Measurements from ENCODE around the gene JMJD1C. TPM values are rescaled to one million over a fixed set of nuclear protein-coding genes. Genes with fewer than 3 reads are reported as not detected.
A peak's percentile ranks its signal among the peaks of the same experiment; 100 is the strongest.

JMJD1C gene
- total RNA-seq, 1 experiment from 2014 or later: 67.6 TPM

DNA sequence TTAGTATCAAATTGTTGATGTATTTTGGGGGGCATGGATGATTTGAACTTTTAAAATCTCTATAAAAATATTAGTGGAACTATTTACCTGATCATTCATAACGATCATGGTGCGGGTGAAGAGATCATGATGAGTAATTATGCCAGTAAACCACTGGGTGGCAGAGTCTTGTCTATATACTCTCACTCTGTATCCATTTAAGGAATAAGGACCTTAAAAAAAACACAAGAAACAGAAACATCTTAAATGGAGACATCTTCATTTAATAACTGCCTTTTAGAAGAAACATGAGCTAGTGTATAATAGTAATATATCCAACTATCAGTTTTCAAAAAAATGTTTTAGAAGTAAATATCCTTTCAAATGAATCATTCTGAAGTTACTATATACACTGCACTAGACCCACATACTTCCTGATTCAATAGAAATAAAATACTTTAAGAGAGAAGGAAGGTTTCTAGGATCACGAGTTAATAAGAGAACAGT is 248.6 kb downstream of the JMJD1C start:
- Mint-ChIP-seq H3K9me3 (ENCODE audit: low read depth, unreplicated experiment) (no peaks in the 10 kb centered on the region), H3K27me3 (ENCODE audit: unreplicated experiment) (no peaks in the 10 kb centered on the region), H3K4me1 (ENCODE audit: low read depth, unreplicated experiment) (peaks cover 53% of the 10 kb centered on the region), H3K27ac (ENCODE audit: unreplicated experiment) (no peak overlapping the region), H3K36me3 (ENCODE audit: insufficient read depth, unreplicated experiment) (peaks cover 40% of the 10 kb centered on the region), H3K4me3 (ENCODE audit: low read depth, unreplicated experiment) (no peak overlapping the region)
- intact Hi-C loops (cut with micrococcal nuclease; ENCODE audit: unreplicated experiment): loop anchor here (1.0 to 5.0 kb wide), 4 partner anchors 52 to 503 kb away; no protein-coding TSS in a partner anchor
- CTCF ChIA-PET: interaction anchor here (0.9 to 1.4 kb wide), 3 partner anchors 51 to 503 kb away, joined by 3 to 8 read pairs (median 3); no protein-coding TSS in a partner anchor
- BruUV-seq (replicated peaks): no TSS peak
- TF ChIP-seq, protein P1, sequence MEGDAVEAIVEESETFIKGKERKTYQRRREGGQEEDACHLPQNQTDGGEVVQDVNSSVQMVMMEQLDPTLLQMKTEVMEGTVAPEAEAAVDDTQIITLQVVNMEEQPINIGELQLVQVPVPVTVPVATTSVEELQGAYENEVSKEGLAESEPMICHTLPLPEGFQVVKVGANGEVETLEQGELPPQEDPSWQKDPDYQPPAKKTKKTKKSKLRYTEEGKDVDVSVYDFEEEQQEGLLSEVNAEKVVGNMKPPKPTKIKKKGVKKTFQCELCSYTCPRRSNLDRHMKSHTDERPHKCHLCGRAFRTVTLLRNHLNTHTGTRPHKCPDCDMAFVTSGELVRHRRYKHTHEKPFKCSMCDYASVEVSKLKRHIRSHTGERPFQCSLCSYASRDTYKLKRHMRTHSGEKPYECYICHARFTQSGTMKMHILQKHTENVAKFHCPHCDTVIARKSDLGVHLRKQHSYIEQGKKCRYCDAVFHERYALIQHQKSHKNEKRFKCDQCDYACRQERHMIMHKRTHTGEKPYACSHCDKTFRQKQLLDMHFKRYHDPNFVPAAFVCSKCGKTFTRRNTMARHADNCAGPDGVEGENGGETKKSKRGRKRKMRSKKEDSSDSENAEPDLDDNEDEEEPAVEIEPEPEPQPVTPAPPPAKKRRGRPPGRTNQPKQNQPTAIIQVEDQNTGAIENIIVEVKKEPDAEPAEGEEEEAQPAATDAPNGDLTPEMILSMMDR (IDR thresholded peaks at IDR 0.05; ENCODE audit: unreplicated experiment): peak; percentile 49
- peak; percentile 31 for DNase-seq

DNA sequence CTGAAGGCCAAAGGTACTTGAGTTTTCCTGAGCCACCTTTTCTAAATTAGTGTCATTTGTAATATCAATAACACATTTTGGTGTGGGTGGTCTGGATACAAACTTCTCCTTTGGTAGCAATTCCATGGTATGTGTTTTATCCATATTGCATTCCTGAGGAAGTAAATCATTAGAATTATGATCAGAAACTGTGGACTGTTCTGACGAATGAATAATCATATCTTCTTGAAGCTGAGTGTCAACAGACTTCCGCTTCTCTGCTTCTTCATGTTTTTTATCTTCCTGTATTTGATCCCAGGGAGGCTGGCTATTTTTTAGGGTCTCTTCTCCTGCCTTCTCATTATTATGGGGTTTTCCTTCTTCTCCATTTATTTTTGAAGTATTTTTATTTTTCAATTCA is 251.2 kb downstream of the JMJD1C start:
- CTCF ChIA-PET: no interaction called here
- H3K4me1 Mint-ChIP-seq (ENCODE audit: low read depth, unreplicated experiment): peaks cover 34% of the 10 kb centered on the region
- DNase-seq: no peak
- H3K27ac Mint-ChIP-seq (ENCODE audit: unreplicated experiment): no peak overlapping the region
- TSS peak; percentile 27 for BruUV-seq (replicated peaks)
- H3K36me3 Mint-ChIP-seq (ENCODE audit: insufficient read depth, unreplicated experiment): peaks cover 57% of the 10 kb centered on the region
- TF ChIP-seq, protein P1 (IDR thresholded peaks at IDR 0.05; ENCODE audit: unreplicated experiment): no peak
- no peaks in the 10 kb centered on the region for H3K9me3 Mint-ChIP-seq (ENCODE audit: low read depth, unreplicated experiment)
- H3K4me3 Mint-ChIP-seq (ENCODE audit: low read depth, unreplicated experiment): no peak overlapping the region
- intact Hi-C loops (cut with micrococcal nuclease; ENCODE audit: unreplicated experiment): no loop called here
- H3K27me3 Mint-ChIP-seq (ENCODE audit: unreplicated experiment): no peaks in the 10 kb centered on the region

DNA sequence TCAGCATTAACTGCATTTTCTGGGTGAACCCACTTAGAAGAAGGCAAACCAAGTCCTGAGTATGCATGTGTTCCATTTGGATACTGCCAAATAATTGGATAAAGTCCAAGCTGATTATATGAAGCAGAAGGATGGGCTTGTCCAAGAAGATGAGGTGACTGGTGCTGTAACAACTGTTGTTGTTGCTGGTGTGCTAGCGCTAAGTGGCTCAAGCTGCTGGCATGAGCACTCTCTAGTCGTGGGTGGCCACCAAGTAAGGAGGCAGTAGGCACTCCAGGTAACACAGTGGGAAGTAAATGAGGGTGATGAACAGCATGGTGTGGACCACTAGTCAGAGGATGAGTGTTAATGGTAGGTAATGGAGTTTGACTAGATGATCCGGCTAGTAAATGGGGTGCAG is 252.3 kb downstream of the JMJD1C start:
- H3K36me3 Mint-ChIP-seq (ENCODE audit: insufficient read depth, unreplicated experiment): peaks cover 56% of the 10 kb centered on the region
- peak overlapping the region; percentile 18 for H3K27ac Mint-ChIP-seq (ENCODE audit: unreplicated experiment)
- no peaks in the 10 kb centered on the region for H3K9me3 Mint-ChIP-seq (ENCODE audit: low read depth, unreplicated experiment)
- DNase-seq: no peak
- peaks cover 24% of the 10 kb centered on the region for H3K4me1 Mint-ChIP-seq (ENCODE audit: low read depth, unreplicated experiment)
- H3K4me3 Mint-ChIP-seq (ENCODE audit: low read depth, unreplicated experiment): no peak overlapping the region
- TF ChIP-seq, protein P1 (IDR thresholded peaks at IDR 0.05; ENCODE audit: unreplicated experiment): no peak
- intact Hi-C loops (cut with micrococcal nuclease; ENCODE audit: unreplicated experiment): no loop called here
- no TSS peak for BruUV-seq (replicated peaks)
- no peaks in the 10 kb centered on the region for H3K27me3 Mint-ChIP-seq (ENCODE audit: unreplicated experiment)
- CTCF ChIA-PET: interaction anchor here (0.6 kb wide), 1 partner anchor 11 kb away, joined by 3 read pairs; no protein-coding TSS in a partner anchor

DNA sequence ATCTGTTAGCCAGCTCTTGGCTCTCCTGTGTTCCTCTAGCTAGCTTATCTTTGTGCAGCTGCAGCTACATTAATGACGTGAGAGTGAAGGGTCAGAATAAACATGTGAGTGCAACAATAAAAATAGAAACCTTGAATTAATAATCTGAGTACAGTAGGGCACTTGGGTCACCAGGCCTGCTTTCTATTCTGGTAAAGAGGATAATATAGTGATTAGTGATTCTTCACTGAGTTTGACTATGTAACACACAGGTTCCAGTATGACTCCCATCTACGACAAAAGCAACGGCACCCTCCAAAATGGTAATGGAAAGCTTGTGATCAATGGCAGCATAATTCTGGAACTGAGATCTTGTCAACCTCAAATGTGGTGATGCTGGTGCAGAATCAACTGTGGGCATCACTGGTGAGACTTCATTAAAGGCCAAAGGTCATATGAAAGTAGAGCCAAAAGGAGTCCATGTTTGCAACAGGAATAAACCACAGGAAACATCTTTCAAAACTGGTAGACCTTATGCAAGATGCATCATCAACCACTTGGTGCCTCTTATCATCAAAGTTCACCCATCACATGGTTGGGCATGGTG is 255.1 kb downstream of the JMJD1C start:
- intact Hi-C loops (cut with micrococcal nuclease; ENCODE audit: unreplicated experiment): no loop called here
- Mint-ChIP-seq H3K4me3 (ENCODE audit: low read depth, unreplicated experiment) (no peak overlapping the region), H3K36me3 (ENCODE audit: insufficient read depth, unreplicated experiment) (peaks cover 63% of the 10 kb centered on the region), H3K4me1 (ENCODE audit: low read depth, unreplicated experiment) (peaks cover 7% of the 10 kb centered on the region), H3K9me3 (ENCODE audit: low read depth, unreplicated experiment) (no peaks in the 10 kb centered on the region), H3K27ac (ENCODE audit: unreplicated experiment) (no peak overlapping the region), H3K27me3 (ENCODE audit: unreplicated experiment) (no peaks in the 10 kb centered on the region)
- DNase-seq: no peak
- CTCF ChIA-PET: no interaction called here
- BruUV-seq (replicated peaks): no TSS peak
- TF ChIP-seq, protein P1 (IDR thresholded peaks at IDR 0.05; ENCODE audit: unreplicated experiment): no peak
